ENCODE measurements around the gene SEMA5A. TPM values are rescaled to one million over a fixed set of nuclear protein-coding genes. Genes with fewer than 3 reads are reported as not detected.

SEMA5A gene
- polyA plus RNA-seq, 3 donors: not detected

- no peak overlapping the region for H3K27ac ChIP-seq (ENCODE audit: low read depth in 1 of 2, low read length in 2 of 2)
- no peak overlapping the region for H3K9ac ChIP-seq (ENCODE audit: insufficient read depth, low read length, poor library complexity, severe bottlenecking)
- intact Hi-C loops (cut with micrococcal nuclease): no loop called here
- H3K4me3 ChIP-seq (replicated peaks in 1 of 3; ENCODE audit: low read depth in 2 of 3, low read length in 3 of 3): no peak overlapping the region
- H3K36me3 ChIP-seq (replicated peaks in 1 of 2; ENCODE audit: control insufficient read depth in 1 of 2, insufficient read depth in 2 of 2, low read length in 2 of 2): no peaks in the 10 kb centered on the region
- 60% methylated on average over 1 of the region's 2 CpGs for WGBS (ENCODE audit: insufficient coverage)
- H3K36me3 Mint-ChIP-seq: no peaks in the 10 kb centered on the region
- H2AFZ ChIP-seq (ENCODE audit: insufficient read depth, low read depth, low read length, poor library complexity, severe bottlenecking): no peak overlapping the region
- H3K4me2 ChIP-seq (replicated peaks; ENCODE audit: extremely low read depth, low read length, poor library complexity, severe bottlenecking): no peak overlapping the region
- H3K9me3 ChIP-seq (replicated peaks in 1 of 2; ENCODE audit: control insufficient read depth in 1 of 2, insufficient read depth in 1 of 2, low read length in 2 of 2): no peaks in the 10 kb centered on the region
- DNase-seq: no peak
- no peaks in the 10 kb centered on the region for H3K79me2 ChIP-seq (ENCODE audit: insufficient read depth, low read length)
- no peak overlapping the region for H3K27ac Mint-ChIP-seq
- H3K9me3 Mint-ChIP-seq: no peaks in the 10 kb centered on the region
- no peaks in the 10 kb centered on the region for H4K20me1 ChIP-seq (ENCODE audit: insufficient read depth, low read length)
- no peak for TF ChIP-seq CTCF (IDR thresholded peaks at IDR 0.05)
- no peak overlapping the region for H3K4me3 Mint-ChIP-seq
- H3K4me1 ChIP-seq (ENCODE audit: control insufficient read depth in 1 of 2, insufficient read depth in 2 of 2, low read length in 2 of 2): no peaks in the 10 kb centered on the region
- no peaks in the 10 kb centered on the region for H3K4me1 Mint-ChIP-seq
- H3K27me3 Mint-ChIP-seq (ENCODE audit: low read depth in 3 of 3): peaks cover 0 to 2% (median 0%) of the 10 kb centered on the region in 3 donors
- H3K27me3 ChIP-seq (ENCODE audit: control insufficient read depth in 2 of 2, insufficient read depth in 2 of 2, low read length in 2 of 2): no peaks in the 10 kb centered on the region
These were observed 344.9 kb downstream of the SEMA5A start for GRCh38 chr5:9201011-9201410.

- no peak for DNase-seq
- Mint-ChIP-seq H3K27me3 (ENCODE audit: low read depth in 3 of 3) (peaks cover 0 to 1% (median 0%) of the 10 kb centered on the region in 3 donors), H3K27ac (no peak overlapping the region), H3K9me3 (peaks cover 0 to 3% (median 0%) of the 10 kb centered on the region in 7 donors), H3K4me3 (no peak overlapping the region), H3K4me1 (no peaks in the 10 kb centered on the region), H3K36me3 (no peaks in the 10 kb centered on the region)
- H3K36me3 ChIP-seq (replicated peaks in 1 of 2; ENCODE audit: control insufficient read depth in 1 of 2, insufficient read depth in 2 of 2, low read length in 2 of 2): no peaks in the 10 kb centered on the region
- H3K4me3 ChIP-seq (replicated peaks in 1 of 3; ENCODE audit: low read depth in 2 of 3, low read length in 3 of 3): no peak overlapping the region
- H3K79me2 ChIP-seq (ENCODE audit: insufficient read depth, low read length): no peaks in the 10 kb centered on the region
- H3K27me3 ChIP-seq (ENCODE audit: control insufficient read depth in 2 of 2, insufficient read depth in 2 of 2, low read length in 2 of 2): no peaks in the 10 kb centered on the region
- no peak overlapping the region for H2AFZ ChIP-seq (ENCODE audit: insufficient read depth, low read depth, low read length, poor library complexity, severe bottlenecking)
- intact Hi-C loops (cut with micrococcal nuclease): no loop called here
- no peak for TF ChIP-seq CTCF (IDR thresholded peaks at IDR 0.05)
- no peak overlapping the region for H3K4me2 ChIP-seq (replicated peaks; ENCODE audit: extremely low read depth, low read length, poor library complexity, severe bottlenecking)
- no peaks in the 10 kb centered on the region for H3K9me3 ChIP-seq (replicated peaks in 1 of 2; ENCODE audit: control insufficient read depth in 1 of 2, insufficient read depth in 1 of 2, low read length in 2 of 2)
- H3K9ac ChIP-seq (ENCODE audit: insufficient read depth, low read length, poor library complexity, severe bottlenecking): no peak overlapping the region
- H3K4me1 ChIP-seq (ENCODE audit: control insufficient read depth in 1 of 2, insufficient read depth in 2 of 2, low read length in 2 of 2): no peaks in the 10 kb centered on the region
- H4K20me1 ChIP-seq (ENCODE audit: insufficient read depth, low read length): no peaks in the 10 kb centered on the region
- no CpG with 5 or more reads among the region's 3 CpGs for WGBS (ENCODE audit: insufficient coverage)
- no peak overlapping the region for H3K27ac ChIP-seq (ENCODE audit: low read depth in 1 of 2, low read length in 2 of 2)
These were observed 347.5 kb downstream of the SEMA5A start for GRCh38 chr5:9198394-9198793.
